Erythroblast (primary cell): ENCODE data around the gene TTC7B.

ENCODE experiments used
- DNase-seq, 2 experiments: peaks; one replicate each; lab custom pipeline; 2025; lab: John Stamatoyannopoulos, UW
- GATA1 ChIP-seq: IDR thresholded peaks from 2 replicates; pipeline ENCODE4 v1.6.1; 2011; ENCODE audit warnings: low read depth, mild to moderate bottlenecking, control low read depth, low read length, moderate library complexity
- POLR2A ChIP-seq: IDR thresholded peaks from 2 replicates; pipeline ENCODE4 v1.6.1; 2011; ENCODE audit warnings: mild to moderate bottlenecking, low read length

The TTC7B gene

DNA sequence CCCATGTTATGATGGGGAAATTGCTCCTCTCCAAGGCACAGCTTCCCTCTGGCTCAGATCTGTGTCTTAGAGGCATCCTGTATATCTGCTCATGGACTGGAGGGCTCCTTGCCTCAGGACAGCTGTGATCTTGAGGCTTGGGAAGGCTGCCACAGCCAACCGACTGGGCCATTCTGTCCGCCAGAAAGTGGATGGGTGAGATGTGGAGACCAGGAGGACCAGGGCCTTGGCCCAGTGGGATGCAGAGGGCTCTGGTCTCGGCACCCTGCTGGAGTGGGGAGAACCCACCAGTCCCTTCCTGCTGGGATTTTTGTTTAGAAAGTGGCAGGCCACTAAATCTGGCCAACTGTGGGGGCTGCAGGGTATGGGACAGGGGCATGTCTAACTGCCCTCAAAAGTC, 270.8 kb downstream of the TTC7B start:
- DNase-seq: no peak
- TF ChIP-seq POLR2A (no peak), GATA1 (no peak)

DNA sequence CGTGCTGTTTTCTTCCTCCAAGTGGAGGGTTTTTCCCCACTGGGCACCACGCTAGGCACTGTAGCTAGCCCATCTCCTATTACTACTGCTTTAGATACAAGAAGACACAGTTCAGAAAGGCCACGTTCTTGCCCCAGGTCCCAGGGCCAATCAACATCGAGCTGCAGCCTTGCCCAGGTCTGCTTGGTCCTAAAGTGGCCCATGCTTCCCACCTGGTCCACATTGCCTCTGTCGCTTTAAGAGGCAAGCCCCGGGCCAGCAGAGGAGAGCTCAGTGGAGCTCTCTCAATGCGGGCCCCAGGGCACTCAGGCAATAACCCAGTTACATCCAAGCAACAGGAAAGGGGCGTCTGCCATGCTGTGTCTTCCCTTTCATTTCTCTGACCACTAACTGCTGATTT, 271.3 kb downstream of the TTC7B start:
- no peak for DNase-seq
- no peak for TF ChIP-seq POLR2A
- TF ChIP-seq GATA1: no peak

DNA sequence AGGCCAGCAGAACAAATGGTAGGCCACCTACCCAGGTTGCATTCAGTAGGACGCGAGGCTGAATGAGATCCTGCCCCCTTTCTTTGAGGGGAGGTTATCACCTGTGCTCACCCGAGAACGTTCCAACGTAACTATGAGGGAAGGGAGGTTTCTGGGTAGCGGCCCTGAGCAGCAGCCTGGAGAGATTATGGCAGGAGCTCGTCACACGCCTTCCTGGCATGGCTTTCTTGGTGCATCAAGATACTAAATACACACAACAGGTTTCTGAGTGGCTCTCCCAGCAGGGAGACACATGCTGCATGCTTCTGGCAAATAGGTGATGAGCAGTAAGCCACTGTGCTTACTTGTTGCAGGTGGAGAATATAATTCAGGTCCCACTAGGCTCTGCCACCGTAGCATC, 271.7 kb downstream of the TTC7B start:
- no peak for TF ChIP-seq POLR2A
- no peak for TF ChIP-seq GATA1
- DNase-seq: no peak

DNA sequence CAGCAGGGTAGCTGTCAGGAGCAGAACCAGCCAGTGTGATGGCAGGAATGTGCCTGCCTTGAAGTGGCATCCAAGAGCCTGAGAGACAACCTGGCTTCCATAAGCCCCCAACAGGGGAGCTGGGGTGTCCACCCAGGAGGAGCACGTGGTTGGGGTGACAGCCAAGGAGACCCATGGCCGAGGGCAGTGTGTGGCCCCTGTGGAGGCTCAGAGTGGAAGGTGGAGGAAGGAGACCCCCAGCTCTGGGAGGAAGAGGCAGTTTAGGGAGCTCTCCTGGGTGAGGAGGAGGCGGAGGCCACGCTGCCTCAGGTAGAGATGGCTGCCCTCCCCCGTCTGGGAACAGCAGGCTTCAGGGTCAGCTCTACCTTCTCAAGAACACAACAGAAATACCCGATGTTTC, 272.4 kb downstream of the TTC7B start:
- TF ChIP-seq POLR2A (no peak), GATA1 (no peak)
- no peak for DNase-seq

DNA sequence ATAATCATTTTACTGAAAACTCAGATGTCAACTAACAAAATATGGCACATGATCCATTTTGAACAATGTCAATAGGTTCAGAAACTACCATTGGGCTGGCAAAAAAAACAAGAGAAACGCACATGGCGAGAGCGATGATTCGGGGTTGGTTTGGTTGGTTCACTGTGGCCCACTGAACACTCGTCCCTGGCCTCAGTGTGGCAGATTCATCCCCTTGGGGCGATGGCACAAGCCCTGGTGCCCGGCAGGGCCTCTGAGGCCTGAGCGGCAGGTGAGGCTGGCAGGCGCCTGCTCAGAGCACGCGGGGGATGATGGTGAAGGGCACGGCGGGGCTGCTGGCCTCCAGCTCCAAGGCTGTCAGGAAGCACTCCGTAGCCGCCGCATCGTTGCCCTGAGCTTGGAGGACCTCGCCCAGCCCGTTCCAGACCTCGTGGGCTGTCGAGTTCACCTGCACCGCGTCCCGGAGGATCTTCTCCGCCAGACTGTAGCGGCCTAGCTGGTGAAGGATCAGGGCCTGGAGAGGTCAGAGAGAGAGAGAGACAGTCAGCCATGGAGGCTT, 275.1 kb downstream of the TTC7B start:
- DNase-seq: no peak
- TF ChIP-seq POLR2A: no peak
- TF ChIP-seq GATA1: no peak

DNA sequence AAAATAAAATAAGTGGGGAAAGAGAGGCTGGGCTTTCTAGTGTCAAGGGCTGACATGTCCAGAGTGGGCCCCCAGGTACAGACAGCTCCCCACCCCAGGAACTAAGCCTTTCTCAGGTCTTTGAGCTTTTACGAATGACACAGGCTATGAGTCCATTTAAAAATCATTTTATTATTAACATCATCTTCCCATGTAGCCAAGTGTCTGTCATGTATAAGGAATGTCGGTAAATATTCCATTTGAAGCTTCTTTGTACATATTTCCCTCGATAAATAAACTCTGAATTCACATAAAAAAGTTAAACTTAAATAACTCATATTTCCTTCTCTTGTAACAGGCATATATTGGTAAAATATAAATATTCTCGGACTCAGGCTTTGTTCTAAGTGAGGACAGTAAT, 275.8 kb downstream of the TTC7B start:
- no peak for DNase-seq
- no peak for TF ChIP-seq GATA1
- TF ChIP-seq POLR2A: no peak

DNA sequence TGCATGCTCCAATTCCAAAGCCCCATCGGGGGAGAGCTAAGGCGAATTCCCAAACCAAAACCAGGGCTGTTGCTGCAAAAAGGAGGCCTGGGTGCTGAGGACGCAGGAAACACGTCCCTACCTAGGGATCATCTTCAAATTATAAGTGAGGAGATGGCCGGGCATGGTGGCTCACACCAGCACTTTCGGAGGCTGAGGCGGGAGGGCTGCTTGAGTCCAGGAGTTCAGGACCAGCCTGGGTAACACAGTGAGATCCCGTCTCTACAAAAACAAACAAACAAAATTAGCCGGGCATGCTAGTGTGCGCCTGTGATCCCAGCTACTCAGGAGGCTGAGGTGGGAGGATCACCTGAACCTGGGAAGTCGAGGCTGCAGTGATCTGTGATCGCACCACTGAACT, 276.2 kb downstream of the TTC7B start:
- TF ChIP-seq GATA1 (no peak), POLR2A (no peak)
- DNase-seq: no peak

DNA sequence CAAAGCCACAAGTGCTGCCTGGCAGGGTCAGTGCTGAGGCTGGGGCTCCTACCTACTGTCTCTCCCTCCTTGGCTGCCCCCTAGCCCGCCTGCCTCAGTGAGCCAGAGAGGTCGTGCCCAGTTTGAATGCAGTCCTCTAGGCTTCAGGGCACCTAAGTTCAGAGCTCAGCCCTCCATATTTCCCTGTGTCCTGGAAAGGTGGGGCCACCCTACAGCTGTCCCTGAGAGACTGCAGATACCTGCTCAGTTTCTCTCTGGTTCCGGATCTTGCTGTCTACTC, 276.8 kb downstream of the TTC7B start:
- no peak for TF ChIP-seq GATA1
- no peak for TF ChIP-seq POLR2A
- no peak for DNase-seq

DNA sequence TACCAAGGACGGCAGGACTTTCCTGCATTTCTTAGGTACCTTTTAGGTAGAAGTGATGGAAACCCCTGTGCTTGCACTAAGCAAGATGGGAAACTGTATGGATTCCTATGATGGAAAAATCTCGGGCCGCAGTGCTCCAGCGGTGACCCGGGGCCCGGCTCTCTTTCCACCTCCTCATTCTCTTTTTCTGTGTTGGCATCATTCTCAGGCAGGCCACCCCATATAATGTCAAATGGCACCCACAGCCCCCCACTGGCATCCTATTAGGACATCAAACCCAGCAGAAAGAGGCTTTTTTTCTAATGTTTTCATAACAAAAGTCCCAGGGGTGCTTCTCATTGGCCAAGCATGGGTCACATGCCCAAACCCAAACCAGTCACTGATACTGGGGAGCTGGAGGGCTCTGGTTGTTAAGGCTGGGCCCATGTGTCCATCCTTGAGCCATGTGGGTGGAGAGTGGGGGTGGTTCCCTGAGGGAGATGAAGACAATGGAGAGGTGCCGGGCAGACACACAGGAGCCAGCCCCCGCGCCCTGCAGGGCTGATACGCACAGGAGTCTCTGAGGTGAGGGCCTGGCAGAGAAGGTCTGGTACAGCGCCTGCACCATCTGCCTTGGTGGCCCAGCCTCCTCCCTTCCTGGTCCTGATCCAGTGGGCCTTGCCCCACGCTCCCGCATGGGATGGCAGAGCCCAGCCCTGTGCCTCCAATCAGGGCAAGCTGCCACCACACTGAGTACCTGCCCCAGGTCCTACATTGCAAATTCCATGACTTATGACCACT, 277.3 kb downstream of the TTC7B start:
- no peak for TF ChIP-seq GATA1
- no peak for TF ChIP-seq POLR2A
- DNase-seq: no peak

DNA sequence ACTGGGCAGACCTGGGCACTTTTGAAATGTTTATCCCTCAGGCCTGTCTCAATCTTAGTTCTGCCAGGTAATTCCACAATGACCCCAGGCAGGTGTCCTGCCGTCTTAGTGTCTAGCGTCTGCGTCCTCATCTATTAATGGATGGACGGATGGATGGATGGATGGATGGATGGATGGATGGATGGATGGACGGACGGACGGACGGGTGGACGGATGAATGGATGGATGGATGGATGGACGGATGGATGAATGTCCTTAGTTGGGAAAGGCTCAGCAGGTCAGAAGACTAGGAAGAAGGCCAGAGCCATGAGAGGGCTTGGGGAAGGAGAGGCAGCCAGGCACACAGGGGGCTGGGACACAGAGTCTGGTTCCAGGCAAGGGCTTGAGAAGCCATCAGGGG, 278.1 kb downstream of the TTC7B start:
- TF ChIP-seq POLR2A (no peak), GATA1 (no peak)
- DNase-seq: no peak

DNA sequence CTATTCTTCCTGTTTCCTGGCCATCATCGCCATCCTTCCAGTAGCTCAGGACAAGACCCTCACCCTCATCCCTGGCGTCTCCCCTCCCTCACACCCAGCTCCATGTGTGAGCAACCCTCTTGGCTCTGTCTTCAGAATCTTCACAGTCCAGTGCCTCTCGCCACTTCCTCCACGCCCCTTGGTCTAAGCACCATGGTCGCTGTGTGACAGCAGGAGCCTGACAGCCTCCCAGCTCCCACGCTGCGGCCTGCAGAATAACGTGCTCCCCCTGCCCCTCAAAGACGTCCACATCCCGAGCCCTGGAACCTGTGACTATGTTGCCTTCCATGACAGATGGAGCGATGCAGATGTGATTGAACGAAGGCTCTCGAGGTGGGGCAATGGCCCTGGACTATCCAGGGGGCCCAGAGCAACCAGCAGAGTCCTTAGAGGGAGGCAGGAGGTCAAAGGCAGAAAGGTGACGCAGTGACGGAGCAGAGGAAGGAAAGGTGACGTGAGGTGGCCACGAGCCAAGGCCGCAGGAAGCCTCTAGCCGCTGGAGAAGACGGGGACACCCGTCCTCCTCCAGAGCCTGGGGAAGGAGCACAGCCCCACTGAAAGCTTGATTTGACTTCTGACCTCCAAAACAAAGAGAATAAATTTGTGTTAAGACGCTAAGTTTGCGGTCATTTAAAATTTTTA, 279.6 kb downstream of the TTC7B start:
- DNase-seq: no peak
- TF ChIP-seq GATA1 (no peak), POLR2A (no peak)

DNA sequence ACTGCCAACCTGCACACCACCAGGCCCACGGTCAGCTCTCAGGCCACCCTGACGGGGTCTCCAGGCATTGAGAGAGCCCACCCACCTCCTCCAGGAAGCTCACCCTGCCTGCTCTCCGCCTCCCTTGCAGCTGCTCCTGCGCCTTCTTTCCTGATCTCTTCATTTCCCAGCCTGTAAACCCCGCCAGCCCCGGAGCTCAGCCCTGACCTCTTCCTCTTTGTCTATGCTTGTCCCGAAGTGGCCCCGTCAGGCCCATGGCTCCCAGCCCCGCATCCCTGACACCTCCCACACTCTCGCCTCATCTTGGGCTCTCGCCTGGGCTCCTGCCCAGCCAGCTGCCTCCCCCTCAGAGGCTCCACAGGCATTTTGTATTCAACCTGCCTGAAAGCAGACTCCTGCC, 280.1 kb downstream of the TTC7B start:
- no peak for DNase-seq
- TF ChIP-seq POLR2A: no peak
- no peak for TF ChIP-seq GATA1

DNA sequence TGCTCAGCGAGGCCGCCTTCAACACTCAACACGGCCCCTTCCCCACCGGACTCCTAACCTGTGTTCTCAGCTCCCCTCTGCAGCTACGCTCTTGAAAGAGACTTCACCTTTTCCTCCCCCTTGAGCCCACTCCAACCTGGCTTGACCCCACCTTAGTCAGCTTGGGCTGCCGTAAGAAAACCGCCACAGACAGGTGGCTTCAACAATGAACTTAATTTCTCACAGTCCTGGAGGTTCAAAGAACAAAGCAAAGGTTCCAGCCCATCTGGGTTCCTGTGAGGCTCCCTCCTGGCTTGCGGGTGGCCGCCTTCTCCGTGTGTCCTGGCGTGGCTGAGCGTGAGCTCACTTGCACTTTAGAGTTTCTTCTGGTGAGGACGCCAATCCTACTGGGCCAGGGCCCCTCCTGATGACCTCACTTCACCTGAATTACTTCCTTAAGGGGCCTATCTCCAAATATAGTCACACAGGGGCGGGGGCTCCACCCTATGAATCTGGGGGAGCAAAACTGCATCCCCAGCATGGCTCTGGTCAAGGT, 280.6 kb downstream of the TTC7B start:
- no peak for DNase-seq
- TF ChIP-seq POLR2A (no peak), GATA1 (no peak)

DNA sequence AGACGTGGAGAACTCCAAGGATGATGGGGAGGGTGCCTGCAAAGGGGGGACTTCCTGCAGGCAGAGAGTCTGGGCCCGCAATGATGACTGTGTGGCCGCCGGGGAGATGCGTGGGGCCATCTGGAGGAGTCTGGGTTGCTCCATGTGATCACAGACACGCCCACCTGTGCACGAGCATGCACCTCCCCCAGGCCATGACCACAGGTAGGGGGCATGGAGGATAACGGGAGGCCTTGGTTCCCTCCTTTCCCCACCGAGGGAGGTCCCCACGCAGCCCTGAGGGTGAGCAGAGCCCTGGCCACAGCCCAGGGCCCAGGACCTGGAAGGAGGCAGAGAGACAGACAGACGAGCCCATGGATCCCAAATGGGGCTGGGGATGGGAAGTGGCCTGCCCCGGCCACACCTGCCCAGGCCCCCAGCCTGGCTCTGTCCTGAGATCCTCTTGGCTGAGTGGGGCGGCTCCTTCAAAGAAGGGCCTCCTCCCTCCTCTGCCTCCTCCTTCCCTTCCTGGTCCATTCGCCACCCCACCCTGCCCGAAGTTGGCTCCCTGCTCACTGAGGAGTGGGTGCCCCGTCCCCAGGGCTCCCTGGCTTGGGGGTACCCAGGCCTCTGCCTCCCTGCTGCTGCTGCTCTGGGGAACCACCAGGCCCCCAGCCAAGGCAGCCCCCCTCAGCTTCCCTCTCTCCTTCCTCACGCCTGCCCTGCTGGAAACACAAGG, 281.2 kb downstream of the TTC7B start:
- DNase-seq: no peak

More for the DNA sequence above, 281.2 kb downstream of the TTC7B start:
- TF ChIP-seq POLR2A (no peak), GATA1 (no peak)
